Endodermal cell (in vitro differentiated cells): ENCODE results near the gene C19orf47. TPM values are rescaled to one million over a fixed set of nuclear protein-coding genes. Genes with fewer than 3 reads are reported as not detected.

Experiments
- DNase-seq: peaks from one replicate; pipeline ENCODE4 v3.0.0-alpha.2; 2017
- H3K27ac ChIP-seq: 2 replicates; pipeline ENCODE4 v1.5.1; 2013; ENCODE audit warnings: mild to moderate bottlenecking, low read depth, low read length, moderate library complexity
- H3K27me3 ChIP-seq: 2 replicates; pipeline ENCODE4 v1.6.1; 2013; ENCODE audit warnings: mild to moderate bottlenecking, low read length, moderate library complexity; ENCODE audit not compliant: insufficient read depth, control insufficient read depth, poor library complexity, severe bottlenecking
- H3K36me3 ChIP-seq: 2 replicates; pipeline ENCODE4 v1.7.0; 2013; ENCODE audit warnings: mild to moderate bottlenecking, low read length, moderate library complexity; ENCODE audit not compliant: control insufficient read depth, insufficient read depth
- H3K4me1 ChIP-seq: one replicate; pipeline ENCODE4 v1.7.0; 2013; ENCODE audit warnings: low read length; ENCODE audit not compliant: control insufficient read depth, insufficient read depth
- H3K4me3 ChIP-seq: 2 replicates; pipeline ENCODE4 v1.5.1; 2013; ENCODE audit warnings: mild to moderate bottlenecking, low read length, moderate library complexity
- H3K9ac ChIP-seq: 2 replicates; pipeline ENCODE4 v1.6.1; 2013; ENCODE audit warnings: mild to moderate bottlenecking, low read length, moderate library complexity; ENCODE audit not compliant: poor library complexity, severe bottlenecking; ENCODE audit errors: extremely low read depth
- H3K9me3 ChIP-seq: 2 replicates; pipeline ENCODE4 v1.6.1; 2013; ENCODE audit warnings: mild to moderate bottlenecking, low read length, moderate library complexity; ENCODE audit not compliant: control insufficient read depth
- H3K27ac Mint-ChIP-seq: 2 replicates; pipeline ENCODE4 v1.8.0; 2020; ENCODE audit warnings: mixed read lengths
- H3K27me3 Mint-ChIP-seq: 2 replicates; pipeline ENCODE4 v1.8.0; 2021; ENCODE audit warnings: mild to moderate bottlenecking, mixed read lengths; ENCODE audit not compliant: insufficient read depth
- H3K36me3 Mint-ChIP-seq: 2 replicates; pipeline ENCODE4 v1.8.0; 2020; ENCODE audit warnings: low read depth, mixed read lengths
- H3K4me1 Mint-ChIP-seq: 2 replicates; pipeline ENCODE4 v1.8.0; 2020; ENCODE audit warnings: mixed read lengths
- H3K4me3 Mint-ChIP-seq: 2 replicates; pipeline ENCODE4 v1.8.0; 2020; ENCODE audit warnings: mild to moderate bottlenecking, moderate library complexity, mixed read lengths
- H3K9me3 Mint-ChIP-seq: 2 replicates; pipeline ENCODE4 v1.8.0; 2020; ENCODE audit warnings: mild to moderate bottlenecking, mixed read lengths
- WGBS, 2 experiments: methylation state at CpG; one replicate each; pipeline versions ENCODE4 v1.1.5 to v1.1.7; 2013; ENCODE audit warnings: missing lambda C conversion rate in 2 of 2, mixed read lengths in 1 of 2; ENCODE audit not compliant: insufficient coverage in 1 of 2, insufficient read length in 1 of 2; 5-methylcytosine and 5-hydroxymethylcytosine counted together
- total RNA-seq, 2 donors: library from RNA; stranded (reverse); fragmentation: NEBNext Ultra II Directional in 1 of 2; extraction: Animal tissue kit (Norgen Biotek cat#: 25700) in 1 of 2; gene quantifications; 2 replicates in 1 of 2; 3 replicates in 1 of 2; pipeline ENCODE4 v1.2.1, GENCODE V29; 2021
- TF ChIP-seq, protein P1 (sequence below): fragments of 200-600 bp; sonication (generic); conservative IDR thresholded peaks from 2 replicates; pipeline ENCODE4 v1.5.0; 2021; ENCODE audit warnings: antibody characterized with exemption, mild to moderate bottlenecking

The C19orf47 gene
- total RNA-seq, 2 donors from 2014 or later, result 15.6 to 18.1 TPM

DNA sequence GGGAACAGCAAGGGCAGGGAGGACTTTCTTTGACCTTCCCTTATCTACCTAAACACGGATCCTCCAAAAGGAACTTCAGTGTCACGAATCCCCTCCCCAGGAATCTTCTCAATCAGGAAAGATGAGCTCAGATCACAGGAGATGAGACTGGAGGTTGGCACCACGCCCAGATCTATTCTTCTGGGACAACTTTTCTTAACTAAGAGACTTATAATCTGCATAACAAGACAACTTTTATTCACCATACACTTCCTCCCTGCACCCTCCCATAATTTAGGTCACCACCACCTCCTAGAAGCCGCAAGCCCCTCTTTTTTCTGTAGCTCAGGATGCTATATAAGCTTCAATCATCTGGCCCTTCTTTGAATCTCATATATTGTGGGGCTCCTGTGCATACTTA lies 43.9 kb downstream of the C19orf47 start:
- Histone ChIP-seq H3K36me3 (no peaks in the 10 kb centered on the region), H3K27me3 (no peaks in the 10 kb centered on the region), H3K9me3 (no peaks in the 10 kb centered on the region), H3K4me3 (no peak overlapping the region), H3K4me1 (no peaks in the 10 kb centered on the region), H3K9ac (no peak overlapping the region), H3K27ac (no peak overlapping the region)
- WGBS, 2 experiments, result 71 to 73% methylated on average over 4 of the region's 4 CpGs
- no peak overlapping the region for H3K27ac Mint-ChIP-seq
- H3K9me3 Mint-ChIP-seq, result no peaks in the 10 kb centered on the region
- no peaks in the 10 kb centered on the region for H3K4me1 Mint-ChIP-seq
- no peak overlapping the region for H3K4me3 Mint-ChIP-seq
- TF ChIP-seq, protein P1, sequence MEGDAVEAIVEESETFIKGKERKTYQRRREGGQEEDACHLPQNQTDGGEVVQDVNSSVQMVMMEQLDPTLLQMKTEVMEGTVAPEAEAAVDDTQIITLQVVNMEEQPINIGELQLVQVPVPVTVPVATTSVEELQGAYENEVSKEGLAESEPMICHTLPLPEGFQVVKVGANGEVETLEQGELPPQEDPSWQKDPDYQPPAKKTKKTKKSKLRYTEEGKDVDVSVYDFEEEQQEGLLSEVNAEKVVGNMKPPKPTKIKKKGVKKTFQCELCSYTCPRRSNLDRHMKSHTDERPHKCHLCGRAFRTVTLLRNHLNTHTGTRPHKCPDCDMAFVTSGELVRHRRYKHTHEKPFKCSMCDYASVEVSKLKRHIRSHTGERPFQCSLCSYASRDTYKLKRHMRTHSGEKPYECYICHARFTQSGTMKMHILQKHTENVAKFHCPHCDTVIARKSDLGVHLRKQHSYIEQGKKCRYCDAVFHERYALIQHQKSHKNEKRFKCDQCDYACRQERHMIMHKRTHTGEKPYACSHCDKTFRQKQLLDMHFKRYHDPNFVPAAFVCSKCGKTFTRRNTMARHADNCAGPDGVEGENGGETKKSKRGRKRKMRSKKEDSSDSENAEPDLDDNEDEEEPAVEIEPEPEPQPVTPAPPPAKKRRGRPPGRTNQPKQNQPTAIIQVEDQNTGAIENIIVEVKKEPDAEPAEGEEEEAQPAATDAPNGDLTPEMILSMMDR, result no peak
- H3K36me3 Mint-ChIP-seq, result no peaks in the 10 kb centered on the region
- no peaks in the 10 kb centered on the region for H3K27me3 Mint-ChIP-seq
- DNase-seq, result no peak

DNA sequence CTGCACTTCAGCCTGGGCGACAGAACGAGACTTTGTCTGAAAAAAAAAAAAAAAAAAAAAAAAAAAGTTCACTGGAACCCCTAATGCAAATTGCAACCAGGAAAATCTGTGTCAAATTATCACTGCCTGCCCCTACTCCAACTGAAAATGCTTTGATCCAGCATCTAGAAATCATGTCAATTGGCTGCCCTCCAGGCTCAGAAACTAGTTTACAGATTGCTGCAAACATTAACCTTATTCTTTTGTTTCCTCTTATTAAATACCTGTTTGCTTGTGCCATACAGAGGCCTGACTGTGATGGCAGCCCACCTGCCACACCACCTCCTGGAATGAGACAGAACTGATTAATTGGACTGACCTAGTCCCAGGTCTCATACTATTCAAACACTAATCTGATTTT lies 44.4 kb downstream of the C19orf47 start:
- H3K9ac ChIP-seq, result no peak overlapping the region
- no peak overlapping the region for H3K4me3 ChIP-seq
- Mint-ChIP-seq H3K4me1 (no peaks in the 10 kb centered on the region), H3K27me3 (no peaks in the 10 kb centered on the region), H3K4me3 (no peak overlapping the region), H3K27ac (no peak overlapping the region), H3K36me3 (no peaks in the 10 kb centered on the region), H3K9me3 (no peaks in the 10 kb centered on the region)
- no peaks in the 10 kb centered on the region for H3K36me3 ChIP-seq
- WGBS, 2 experiments, result 100% methylated on average over 2 of the region's 2 CpGs; no CpG with 5 or more reads in 1 of the 2 experiments
- H3K4me1 ChIP-seq, result no peaks in the 10 kb centered on the region
- TF ChIP-seq, protein P1, result no peak
- no peak overlapping the region for H3K27ac ChIP-seq
- H3K9me3 ChIP-seq, result no peaks in the 10 kb centered on the region
- H3K27me3 ChIP-seq, result no peaks in the 10 kb centered on the region
- DNase-seq, result no peak

DNA sequence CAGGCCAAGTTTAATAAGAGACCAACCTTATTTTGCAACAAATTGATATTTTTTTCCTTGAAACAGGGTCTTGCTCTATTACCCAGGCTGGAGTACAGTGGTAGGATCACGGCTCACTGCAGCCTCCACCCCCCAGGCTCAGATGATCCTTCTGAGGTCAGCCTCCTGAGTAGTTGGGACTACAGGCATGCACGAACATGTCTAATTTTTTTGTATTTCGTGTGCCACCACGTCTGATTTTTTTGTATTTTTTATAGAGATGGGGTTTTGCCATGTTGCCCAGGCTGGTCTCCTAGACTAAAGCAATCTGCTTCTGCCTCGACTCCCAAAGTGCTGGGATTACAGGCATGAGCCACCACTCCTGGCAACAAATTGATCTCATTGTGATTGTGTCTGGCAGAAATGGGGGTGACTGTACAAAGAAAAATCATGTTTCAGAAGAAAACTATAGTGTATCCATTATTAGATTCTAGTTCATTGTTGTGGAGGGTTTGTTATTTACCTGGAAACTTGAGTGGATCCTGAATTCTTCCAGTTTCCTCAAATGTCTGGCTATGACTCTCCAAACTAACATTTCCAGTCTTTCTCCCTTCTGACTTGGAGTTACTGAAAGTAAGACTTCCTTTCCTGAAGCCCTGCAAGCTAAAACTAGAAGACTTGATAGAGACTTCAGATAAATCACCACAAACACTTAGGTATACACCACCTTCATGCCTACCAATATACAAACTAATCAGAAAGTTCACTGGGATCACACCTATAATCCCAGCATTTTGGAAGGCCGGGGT lies 45.8 kb downstream of the C19orf47 start:
- Histone ChIP-seq H3K4me3 (no peak overlapping the region), H3K27ac (no peak overlapping the region), H3K9ac (no peak overlapping the region), H3K27me3 (no peaks in the 10 kb centered on the region), H3K4me1 (no peaks in the 10 kb centered on the region), H3K36me3 (no peaks in the 10 kb centered on the region), H3K9me3 (no peaks in the 10 kb centered on the region)
- no peaks in the 10 kb centered on the region for H3K27me3 Mint-ChIP-seq
- no peak overlapping the region for H3K27ac Mint-ChIP-seq
- H3K4me1 Mint-ChIP-seq, result no peaks in the 10 kb centered on the region
- no peaks in the 10 kb centered on the region for H3K9me3 Mint-ChIP-seq
- H3K36me3 Mint-ChIP-seq, result no peaks in the 10 kb centered on the region
- 85 to 88% methylated on average over 6 of the region's 6 CpGs for WGBS, 2 experiments
- TF ChIP-seq, protein P1, result no peak
- H3K4me3 Mint-ChIP-seq, result no peak overlapping the region
- no peak for DNase-seq
